Mesenteric fat pad (tissue), 1 donor: ENCODE results near the gene OR2H1. TPM values are rescaled to one million over a fixed set of nuclear protein-coding genes. Genes with fewer than 3 reads are reported as not detected.

Experiments
- DNase-seq: peaks from one replicate; pipeline ENCODE4 v3.0.0-alpha.2; 2020; ENCODE audit warnings: low spot score
- total RNA-seq: library from RNA; stranded (reverse); fragmentation: NEBNext Ultra II Directional; extraction: Animal tissue kit (Norgen Biotek cat#: 25700); gene quantifications from one replicate; pipeline ENCODE4 v1.2.1, GENCODE V29; 2021
- donor health status: DM: yes; HTN: yes; CAD: no.

The OR2H1 gene
- total RNA-seq, 1 donor from 2014 or later: not detected

DNA sequence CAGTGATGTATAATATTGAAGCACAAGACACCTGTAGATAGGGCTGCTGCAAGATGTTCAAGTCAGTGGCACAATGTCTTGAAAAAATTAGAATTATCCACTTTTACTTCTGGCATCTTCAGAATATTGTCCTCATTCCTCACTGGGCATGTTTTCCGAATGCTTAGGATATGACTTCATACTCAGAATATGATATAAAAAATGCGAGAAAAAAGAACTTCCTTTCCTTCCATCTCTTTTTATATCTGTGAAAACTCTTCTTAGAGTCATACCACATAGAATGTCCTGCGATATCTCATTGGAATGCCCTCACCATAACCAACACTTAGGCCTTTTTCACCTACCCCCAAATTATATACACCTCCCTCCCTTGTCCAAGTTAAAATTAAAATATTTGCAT is 26.2 kb downstream of the OR2H1 start:
- no peak for DNase-seq

- DNase-seq: no peak
Observed at GRCh38 chr6:29483735-29484134, 26.8 kb downstream of the OR2H1 start.

DNA sequence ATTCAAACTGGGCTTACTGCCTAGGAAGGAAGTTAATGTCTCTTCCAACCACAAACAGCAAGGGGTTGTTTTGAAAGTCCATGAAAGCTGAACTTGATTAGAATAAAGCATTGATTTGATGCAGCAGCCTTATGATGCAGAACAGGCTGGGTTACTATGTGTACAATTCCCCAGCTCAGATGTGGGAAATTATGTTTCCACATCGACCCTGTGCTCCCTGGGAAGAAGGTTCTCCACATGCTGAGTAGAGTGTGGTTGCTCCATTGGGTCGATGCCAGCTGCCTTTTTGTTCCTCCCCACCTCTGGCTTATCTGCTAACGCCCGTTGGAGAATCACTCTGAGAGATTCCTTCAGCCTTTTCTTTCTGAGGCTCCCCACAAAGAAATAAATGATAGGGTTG is 29.6 kb downstream of the OR2H1 start:
- DNase-seq: no peak

- DNase-seq: no peak
Observed at GRCh38 chr6:29487131-29487530, 30.2 kb downstream of the OR2H1 start.

DNA sequence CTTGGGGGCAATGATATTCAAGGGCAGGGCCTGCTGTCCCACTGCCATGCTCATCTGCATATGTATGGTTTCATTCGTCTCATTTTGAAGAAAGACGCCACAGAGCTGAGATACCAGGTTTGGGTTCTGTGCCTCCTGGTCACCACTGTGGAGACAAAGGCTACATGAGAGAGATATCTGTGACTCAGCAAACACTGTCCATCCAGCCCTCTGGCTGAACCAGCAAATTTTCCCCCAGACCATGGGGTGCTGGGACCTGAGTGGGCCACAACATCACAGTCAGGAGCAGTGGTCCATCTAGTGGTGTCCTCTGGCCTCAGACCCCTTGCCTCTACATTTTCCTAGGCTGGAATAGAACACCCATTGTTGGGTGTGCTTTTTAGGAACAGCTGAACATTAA is 30.7 kb downstream of the OR2H1 start, which contains the start of gene MAS1L:
MAS1L (minus strand) TSS at position 297 of the 400 bp plus-strand sequence; CDS start at position 243, 54 bp downstream.
- no peak for DNase-seq

GRCh38 chr6:29488874-29489273 is 31.9 kb downstream of the OR2H1 start:
- no peak for DNase-seq

DNA sequence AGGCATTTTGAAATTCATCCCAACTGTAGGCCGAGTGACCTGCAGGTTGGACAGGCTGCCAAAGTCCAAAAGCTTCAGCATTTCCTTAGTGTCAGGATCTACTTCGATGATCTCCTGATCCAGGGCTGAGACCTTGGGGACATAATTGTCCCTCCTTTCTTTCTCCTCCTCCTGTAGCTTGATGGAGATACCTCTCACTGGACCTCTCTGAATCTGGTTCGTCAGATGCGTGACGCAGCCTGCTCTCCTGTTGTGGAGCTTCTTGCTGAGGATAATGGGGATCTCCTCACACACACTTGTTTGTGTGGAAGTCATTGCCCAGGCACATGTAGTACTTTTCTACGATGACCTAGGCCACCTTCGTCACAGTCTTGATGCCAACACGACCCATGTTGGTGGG is 32.3 kb downstream of the OR2H1 start:
- no peak for DNase-seq

DNA sequence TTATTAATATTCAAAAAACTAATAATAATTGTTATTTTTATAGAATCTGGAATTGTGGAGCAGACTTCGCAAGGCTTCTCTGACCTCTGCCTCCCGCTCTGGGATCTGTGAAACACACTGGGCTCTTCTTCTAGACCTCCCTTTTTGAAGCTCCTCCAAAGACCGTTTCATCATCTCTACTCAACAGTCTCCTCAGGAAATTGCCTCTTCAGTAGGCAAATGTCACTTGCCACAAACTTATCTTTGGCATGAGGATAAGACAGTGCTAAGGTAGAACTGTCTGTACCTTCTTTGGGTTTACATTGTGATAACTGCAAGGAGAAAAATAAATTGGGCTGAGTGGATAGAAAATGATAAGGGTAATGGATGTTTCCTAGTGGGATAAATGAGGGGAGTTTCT is 33.1 kb downstream of the OR2H1 start:
- no peak for DNase-seq

- DNase-seq: no peak
Observed at GRCh38 chr6:29490552-29490951, 33.6 kb downstream of the OR2H1 start.

DNA sequence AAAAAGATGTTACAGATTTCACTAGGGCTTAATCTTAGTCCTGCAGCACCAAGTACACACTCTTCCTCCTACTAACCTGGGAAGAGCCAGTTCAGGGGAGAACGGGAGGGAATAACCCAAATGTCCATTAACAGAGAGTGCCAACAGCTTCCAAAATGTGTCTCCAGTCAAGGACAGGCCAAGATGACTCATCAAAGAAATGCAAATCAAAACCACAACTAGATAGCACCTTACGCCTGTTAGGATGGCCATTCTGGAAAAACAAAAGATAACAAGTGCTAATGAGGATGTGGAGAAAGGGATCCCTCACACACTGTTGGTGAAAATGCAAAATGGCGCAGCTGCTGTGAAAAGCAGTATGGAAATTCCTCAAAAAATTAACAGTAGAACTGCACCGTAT is 34.6 kb downstream of the OR2H1 start:
- DNase-seq: no peak

DNA sequence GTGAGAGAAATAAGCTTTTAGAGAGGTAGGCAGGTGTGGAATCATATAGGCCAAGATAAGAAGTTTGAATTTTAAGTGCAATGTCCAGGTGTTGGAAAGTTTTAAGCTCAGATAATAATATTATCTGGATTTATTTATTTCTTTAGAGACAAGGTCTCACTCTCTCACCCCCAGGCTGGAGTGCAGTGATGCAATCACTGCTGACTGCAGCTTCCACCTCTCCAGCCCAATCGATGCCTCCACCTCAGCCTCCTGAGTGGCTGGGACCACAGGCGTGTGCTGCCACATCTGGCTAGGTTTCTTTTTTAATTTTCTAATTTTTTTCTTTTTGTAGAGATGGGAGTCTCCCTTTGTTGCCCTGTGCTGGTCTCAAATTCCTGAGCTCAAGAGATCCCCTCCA is 36.3 kb downstream of the OR2H1 start:
- DNase-seq: no peak

GRCh38 chr6:29494131-29494530 is 37.2 kb downstream of the OR2H1 start:
- no peak for DNase-seq

- DNase-seq: no peak
Observed at GRCh38 chr6:29495571-29495970, 38.6 kb downstream of the OR2H1 start.

DNA sequence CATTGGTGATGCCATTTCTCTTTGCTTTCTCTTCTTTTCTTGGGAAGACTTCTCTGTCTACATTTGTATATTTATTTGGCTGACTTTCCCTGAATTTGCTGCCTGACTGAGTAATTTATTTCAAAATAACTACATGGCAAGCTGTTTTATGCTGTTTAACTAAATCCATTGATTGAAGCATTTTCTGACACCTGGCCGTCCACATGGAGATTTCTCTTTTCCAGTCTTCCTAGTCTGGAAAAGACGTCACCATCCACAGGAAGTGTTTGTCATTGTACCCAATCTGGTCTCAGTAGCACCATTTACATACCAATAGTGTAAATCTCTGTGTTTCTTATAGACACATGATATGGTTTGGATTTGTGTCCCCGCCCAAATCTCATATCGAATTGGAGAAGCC is 40.0 kb downstream of the OR2H1 start:
- no peak for DNase-seq

DNA sequence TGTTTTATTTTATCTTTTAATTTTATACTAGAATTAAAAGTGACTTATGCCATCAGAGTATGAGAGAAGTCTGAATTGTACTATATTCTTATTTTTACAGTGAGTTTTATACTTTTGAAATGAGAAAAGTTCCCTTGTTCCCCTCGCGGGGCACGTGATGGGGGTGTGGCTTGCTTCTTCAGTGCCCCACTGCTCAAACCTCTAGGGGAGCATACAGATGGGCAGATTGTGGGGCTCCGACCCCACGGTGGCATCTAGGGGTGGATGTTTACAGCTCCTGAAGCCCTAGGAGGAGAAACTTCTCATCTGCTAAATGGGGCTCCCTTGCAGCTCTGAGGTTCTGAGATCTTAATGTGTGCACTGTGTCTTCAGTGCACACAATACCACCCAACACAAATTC is 42.7 kb downstream of the OR2H1 start:
- peak; percentile 59 for DNase-seq

DNA sequence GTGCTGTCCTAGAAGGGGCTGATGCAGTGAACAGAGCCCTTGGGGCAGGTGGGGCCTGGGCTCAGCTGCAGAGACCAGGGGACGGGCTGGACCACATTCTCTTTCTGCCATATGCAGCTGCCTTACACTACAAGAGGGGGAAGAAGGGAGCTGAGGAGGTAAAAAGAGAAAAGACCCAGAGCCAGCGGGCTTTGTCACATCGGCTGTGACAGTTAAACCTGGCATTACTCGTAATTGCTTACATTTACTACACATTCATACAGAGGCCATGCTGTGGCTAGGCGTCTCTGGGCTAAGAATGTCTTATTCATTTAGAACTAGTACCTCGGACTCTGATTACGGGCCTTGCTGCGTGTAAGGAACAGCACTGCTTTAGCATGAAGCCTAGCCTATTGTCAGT is 43.6 kb downstream of the OR2H1 start:
- no peak for DNase-seq

GRCh38 chr6:29501106-29501505 is 44.2 kb downstream of the OR2H1 start:
- no peak for DNase-seq

DNA sequence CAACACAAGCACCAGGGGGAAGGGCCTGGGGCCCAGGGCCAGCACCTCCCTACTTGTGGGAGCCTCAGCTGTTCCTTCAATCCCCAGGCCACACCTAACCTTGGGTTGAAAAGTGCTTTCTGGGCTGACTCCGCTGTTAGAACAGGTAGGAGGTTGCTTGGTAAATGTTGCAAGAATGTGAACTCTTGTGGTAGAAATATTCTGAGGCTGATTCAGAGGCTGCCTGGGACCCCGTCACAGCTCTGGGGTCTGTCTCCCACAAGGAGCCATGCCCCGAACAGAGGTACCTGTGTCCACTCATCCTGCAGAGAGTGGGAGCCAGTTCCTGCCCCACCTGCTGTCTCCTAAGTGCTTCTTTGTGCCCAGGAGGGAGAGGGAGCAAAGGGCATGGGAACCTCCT is 45.2 kb downstream of the OR2H1 start:
- no peak for DNase-seq

- no peak for DNase-seq
Observed at GRCh38 chr6:29502597-29502996, 45.6 kb downstream of the OR2H1 start.

DNA sequence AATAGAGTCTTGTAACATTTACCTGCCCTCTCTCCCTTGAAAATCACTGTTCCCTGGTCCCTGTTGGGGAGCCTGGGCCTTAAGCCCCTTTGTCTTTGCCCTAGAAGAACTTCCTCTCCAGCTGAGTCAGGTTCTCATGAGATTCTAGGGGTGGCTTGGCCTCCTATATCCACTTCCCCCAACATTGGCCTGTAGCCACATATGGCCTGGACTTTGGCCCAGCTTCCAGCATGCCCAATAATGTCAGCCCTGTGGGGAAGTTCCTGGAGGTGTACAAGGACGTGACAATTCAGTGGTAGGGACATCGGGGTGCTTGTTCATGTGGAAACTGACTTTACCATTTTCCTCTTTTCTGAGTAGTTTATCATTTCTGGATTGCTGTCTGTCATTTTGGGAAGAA is 48.0 kb downstream of the OR2H1 start:
- no peak for DNase-seq

- DNase-seq: no peak
Observed at GRCh38 chr6:29505808-29506207, 48.9 kb downstream of the OR2H1 start.

GRCh38 chr6:29506446-29507067 is 49.6 kb downstream of the OR2H1 start:
- no peak for DNase-seq

GRCh38 chr6:29507319-29507718 is 50.4 kb downstream of the OR2H1 start:
- DNase-seq: no peak

DNA sequence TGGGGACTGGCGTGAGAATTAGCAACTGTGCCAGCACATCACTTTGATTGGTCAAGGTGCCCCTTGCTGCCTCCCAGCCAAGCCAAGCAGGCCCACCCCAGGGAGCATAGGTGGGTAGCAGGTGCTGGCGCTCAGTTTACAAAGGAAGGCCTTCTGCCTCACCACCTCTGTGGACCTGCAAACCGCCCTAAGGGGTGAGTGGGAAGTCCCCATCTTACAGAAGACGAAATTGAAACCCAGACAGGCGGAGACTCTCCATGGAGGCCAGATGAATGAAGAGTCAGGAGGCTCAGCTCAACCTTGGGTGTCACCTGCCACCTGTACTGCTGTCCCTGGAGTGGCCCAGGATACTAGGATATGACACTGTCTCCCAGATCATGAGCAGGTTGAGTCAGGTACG is 52.3 kb downstream of the OR2H1 start:
- peak; percentile 22 for DNase-seq
